ENCODE results near the gene SACS. TPM values are rescaled to one million over a fixed set of nuclear protein-coding genes. Genes with fewer than 3 reads are reported as not detected.

The SACS gene
- total RNA-seq, 1 experiment from 2014 or later: 53.0 TPM

DNA sequence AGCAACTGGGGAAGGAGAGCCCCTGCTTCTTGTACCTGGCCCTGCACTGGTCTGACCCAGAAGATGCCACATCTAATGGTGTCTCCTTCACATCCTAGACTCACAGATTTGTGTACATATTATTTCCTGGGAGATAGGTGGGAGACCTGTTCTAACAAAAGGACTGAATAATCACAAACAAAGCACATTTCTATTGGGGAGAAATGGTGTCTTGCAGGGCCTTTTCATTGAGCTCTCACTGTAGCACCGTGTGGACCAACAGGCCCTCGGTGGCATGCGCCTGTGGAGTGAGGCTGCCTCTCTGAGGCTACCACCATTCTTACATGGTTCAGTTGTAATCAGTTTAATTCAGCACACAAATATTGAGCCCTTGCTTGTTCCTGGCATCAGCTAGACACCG, 989 bp upstream of the SACS start:
- Histone ChIP-seq H4K5ac (ENCODE audit: insufficient read length, low read depth, low read length) (no peak overlapping the region), H3K14ac (ENCODE audit: insufficient read depth, low read length) (no peak overlapping the region), H4K8ac (replicated peaks; ENCODE audit: insufficient read length, low read depth, low read length) (no peak overlapping the region), H2AFZ (ENCODE audit: low read length) (no peak overlapping the region), H3K27me3 (ENCODE audit: insufficient read depth, low read length) (no peaks in the 10 kb centered on the region), H3K56ac (ENCODE audit: insufficient read length, low read depth, low read length) (no peak overlapping the region), H3K79me1 (ENCODE audit: insufficient read depth, low read depth, low read length, poor library complexity, severe bottlenecking) (no peaks in the 10 kb centered on the region), H3K4me1 (ENCODE audit: insufficient read depth, low read length) (peaks cover 5% of the 10 kb centered on the region; the same call in 1 of the 2 replicates), H3K9me3 (ENCODE audit: control insufficient read depth, low read depth, low read length) (no peaks in the 10 kb centered on the region), H2BK120ac (ENCODE audit: low read depth, low read length, poor library complexity, severe bottlenecking) (no peak overlapping the region), H3K9ac (ENCODE audit: extremely low read depth, insufficient read length, low read length) (no peak overlapping the region), H3K23me2 (ENCODE audit: insufficient read length, low read depth, low read length, poor library complexity, severe bottlenecking) (peaks cover 3% of the 10 kb centered on the region), H2BK15ac (ENCODE audit: low read depth, low read length) (no peak overlapping the region), H2AK5ac (ENCODE audit: insufficient read length, low read length) (no peak overlapping the region), H3T11ph (ENCODE audit: low read length) (no peak overlapping the region), H3K18ac (ENCODE audit: insufficient read length, low read depth, low read length) (no peak overlapping the region), H3K27ac (ENCODE audit: insufficient read length, low read depth, low read length) (no peak overlapping the region), H4K20me1 (ENCODE audit: control insufficient read depth, insufficient read depth, insufficient read length) (no peaks in the 10 kb centered on the region), H3K4ac (ENCODE audit: low read depth, low read length) (no peak overlapping the region), H2BK20ac (ENCODE audit: low read depth, low read length, poor library complexity, severe bottlenecking) (no peak overlapping the region), H2BK12ac (ENCODE audit: insufficient read length, low read depth, low read length) (no peak overlapping the region), H3K4me2 (ENCODE audit: insufficient read depth, insufficient read length, low read length) (no peak overlapping the region), H2BK5ac (ENCODE audit: insufficient read length, low read length) (no peak overlapping the region), H4K91ac (ENCODE audit: insufficient read length, low read depth, low read length) (no peak overlapping the region), H3K23ac (ENCODE audit: insufficient read length, low read depth, low read length) (no peak overlapping the region), H3K79me2 (ENCODE audit: insufficient read depth, low read length) (no peaks in the 10 kb centered on the region)
- Mint-ChIP-seq H3K27ac (no peak overlapping the region), H3K4me1 (peaks cover 35 to 38% of the 10 kb centered on the region in 2 experiments), H3K4me3 (peak overlapping the region; percentile 83 to 89; a peak in 2 of 5 replicates), H3K27me3 (ENCODE audit: low read depth) (peaks cover 13% of the 10 kb centered on the region; the same call in 1 of the 2 replicates), H3K36me3 (ENCODE audit: insufficient read depth in 1 of 3, low read depth in 3 of 3) (peaks cover 4 to 9% (median 4%) of the 10 kb centered on the region in 3 experiments; a peak in 6 of 7 replicates), H3K9me3 (no peaks in the 10 kb centered on the region)
- DNase-seq: no peak
- WGBS (ENCODE audit: extremely low coverage, insufficient read length, low lambda C conversion rate): no CpG with 5 or more reads among the region's 4 CpGs
- TF ChIP-seq, protein P1, sequence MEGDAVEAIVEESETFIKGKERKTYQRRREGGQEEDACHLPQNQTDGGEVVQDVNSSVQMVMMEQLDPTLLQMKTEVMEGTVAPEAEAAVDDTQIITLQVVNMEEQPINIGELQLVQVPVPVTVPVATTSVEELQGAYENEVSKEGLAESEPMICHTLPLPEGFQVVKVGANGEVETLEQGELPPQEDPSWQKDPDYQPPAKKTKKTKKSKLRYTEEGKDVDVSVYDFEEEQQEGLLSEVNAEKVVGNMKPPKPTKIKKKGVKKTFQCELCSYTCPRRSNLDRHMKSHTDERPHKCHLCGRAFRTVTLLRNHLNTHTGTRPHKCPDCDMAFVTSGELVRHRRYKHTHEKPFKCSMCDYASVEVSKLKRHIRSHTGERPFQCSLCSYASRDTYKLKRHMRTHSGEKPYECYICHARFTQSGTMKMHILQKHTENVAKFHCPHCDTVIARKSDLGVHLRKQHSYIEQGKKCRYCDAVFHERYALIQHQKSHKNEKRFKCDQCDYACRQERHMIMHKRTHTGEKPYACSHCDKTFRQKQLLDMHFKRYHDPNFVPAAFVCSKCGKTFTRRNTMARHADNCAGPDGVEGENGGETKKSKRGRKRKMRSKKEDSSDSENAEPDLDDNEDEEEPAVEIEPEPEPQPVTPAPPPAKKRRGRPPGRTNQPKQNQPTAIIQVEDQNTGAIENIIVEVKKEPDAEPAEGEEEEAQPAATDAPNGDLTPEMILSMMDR (conservative IDR thresholded peaks at IDR 0.05): no peak
